ENCODE measurements around the gene SEPTIN2.

- TF ChIP-seq CTCF (IDR thresholded peaks at IDR 0.05) = no peak
- TF ChIP-seq POLR2A (IDR thresholded peaks at IDR 0.05) = no peak
Observed at GRCh38 chr2:241317391-241317790, 1.7 kb downstream of the SEPTIN2 start.

All from heart left ventricle (tissue), 13 donors.